HG02610 (cell line): ENCODE results near the gene ZNF674.
A peak's percentile ranks its signal among the peaks of the same experiment; 100 is the strongest.

Experiments used
- ATAC-seq: cut with Tn5 transposase; IDR thresholded peaks from one replicate; pipeline ENCODE4 v1.9.1; 2021; ENCODE audit warnings: mild to moderate bottlenecking, moderate library complexity; ENCODE audit not compliant: unreplicated experiment

Gene ZNF674

DNA sequence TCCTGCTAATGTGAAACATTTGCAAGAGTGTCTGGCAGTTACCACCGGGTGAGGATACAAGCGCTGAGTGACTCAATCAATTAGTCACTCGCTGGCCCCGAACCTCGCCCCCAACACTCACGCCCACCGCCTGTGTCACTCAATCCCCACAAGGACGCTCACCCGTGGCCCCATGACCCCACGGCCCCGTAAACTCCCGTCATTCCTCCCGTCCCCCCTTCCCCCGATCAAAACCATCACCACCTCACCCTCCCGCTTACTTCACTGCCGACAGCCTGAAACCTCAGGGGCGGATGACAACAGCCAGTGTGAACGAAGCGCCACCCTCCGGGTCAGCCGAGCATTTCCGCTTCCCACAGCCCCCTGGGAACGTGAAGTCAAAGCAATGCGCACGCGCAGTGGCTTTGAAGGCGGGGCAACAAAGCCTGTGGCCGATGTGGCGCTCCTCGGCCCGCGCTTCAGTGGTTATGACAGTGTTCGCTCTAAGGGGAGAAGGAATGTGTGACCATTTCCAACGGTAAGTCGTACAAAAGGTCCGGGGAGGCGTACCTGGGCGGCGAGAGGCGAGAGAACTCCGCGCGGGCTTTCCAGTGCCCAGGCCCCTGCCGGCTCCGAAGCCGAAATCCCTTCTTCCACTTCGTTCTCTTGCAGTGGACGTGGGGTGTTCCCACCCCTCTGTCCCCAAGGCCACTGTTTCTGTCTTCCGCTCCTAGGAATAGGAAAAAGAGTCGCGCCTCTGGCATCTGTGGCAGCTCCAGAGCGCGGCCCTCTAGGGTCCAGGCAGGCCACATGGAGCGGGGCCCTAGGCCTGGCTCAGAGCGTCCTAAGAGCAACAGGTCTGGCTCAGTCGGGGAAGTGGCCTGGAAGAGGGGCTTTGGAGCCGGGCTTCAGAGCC, at the start of gene ZNF674:
ZNF674 (minus strand) TSS at position 311 of the 895 bp plus-strand sequence. CDS start 3,334 bp downstream, outside the sequence.
- ATAC-seq = peak; percentile 86

- no peak for ATAC-seq
Observed at GRCh38 chrX:46589977-46590723, 44.9 kb upstream of the ZNF674 start.

GRCh38 chrX:46588263-46588662, 43.0 kb upstream of the ZNF674 start:
- no peak for ATAC-seq

GRCh38 chrX:46587753-46588171, 42.5 kb upstream of the ZNF674 start:
- no peak for ATAC-seq

- ATAC-seq = peak; percentile 85
Observed at GRCh38 chrX:46587158-46587557, 41.9 kb upstream of the ZNF674 start.

- ATAC-seq = no peak
Observed at GRCh38 chrX:46584736-46585135, 39.5 kb upstream of the ZNF674 start.

- no peak for ATAC-seq
Observed at GRCh38 chrX:46582966-46583365, 37.7 kb upstream of the ZNF674 start.

GRCh38 chrX:46582325-46582724, 37.1 kb upstream of the ZNF674 start:
- ATAC-seq = no peak

- peak; percentile 74 for ATAC-seq
Observed at GRCh38 chrX:46580613-46581012, 35.4 kb upstream of the ZNF674 start.

- no peak for ATAC-seq
Observed at GRCh38 chrX:46579250-46579649, 34.0 kb upstream of the ZNF674 start.

DNA sequence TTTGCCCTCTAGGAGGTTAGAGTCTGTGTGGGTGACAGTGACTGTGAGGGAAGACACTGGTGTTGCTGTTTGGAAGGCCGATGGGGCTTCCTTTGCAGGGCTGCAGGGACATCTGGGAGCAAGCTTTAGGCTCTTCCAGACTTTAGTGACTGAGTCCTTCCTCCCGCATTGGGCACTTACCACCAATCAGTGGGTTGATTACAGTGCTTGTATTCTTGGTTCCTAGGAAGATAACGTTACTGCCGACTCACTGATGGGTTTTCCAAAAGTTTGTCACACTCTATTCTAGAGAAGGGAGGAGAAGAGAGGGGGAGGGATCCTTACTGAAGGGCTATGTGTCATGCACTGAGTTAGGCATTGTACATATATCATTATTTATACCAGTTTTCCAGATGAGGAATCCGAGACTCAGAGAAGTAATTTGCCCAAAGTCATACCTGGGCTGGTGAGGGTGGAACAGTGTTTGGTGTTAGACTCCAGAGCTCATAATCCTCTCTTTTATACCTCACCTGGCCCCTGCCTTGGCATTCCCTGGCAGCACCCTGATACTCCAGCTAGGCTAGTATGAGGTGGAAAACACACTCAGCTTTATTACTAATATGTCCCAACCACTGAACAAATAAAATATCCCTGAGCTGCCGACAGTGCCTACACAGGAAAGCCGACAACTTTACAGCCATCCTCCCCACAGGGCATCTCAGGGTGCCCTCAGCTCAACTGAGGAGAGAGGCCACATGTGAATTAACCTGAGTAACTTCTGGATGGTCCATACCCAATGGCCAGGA, 32.2 kb upstream of the ZNF674 start:
- ATAC-seq = no peak

GRCh38 chrX:46576458-46576857, 31.2 kb upstream of the ZNF674 start:
- ATAC-seq = no peak

GRCh38 chrX:46575991-46576392, 30.8 kb upstream of the ZNF674 start:
- ATAC-seq = no peak

DNA sequence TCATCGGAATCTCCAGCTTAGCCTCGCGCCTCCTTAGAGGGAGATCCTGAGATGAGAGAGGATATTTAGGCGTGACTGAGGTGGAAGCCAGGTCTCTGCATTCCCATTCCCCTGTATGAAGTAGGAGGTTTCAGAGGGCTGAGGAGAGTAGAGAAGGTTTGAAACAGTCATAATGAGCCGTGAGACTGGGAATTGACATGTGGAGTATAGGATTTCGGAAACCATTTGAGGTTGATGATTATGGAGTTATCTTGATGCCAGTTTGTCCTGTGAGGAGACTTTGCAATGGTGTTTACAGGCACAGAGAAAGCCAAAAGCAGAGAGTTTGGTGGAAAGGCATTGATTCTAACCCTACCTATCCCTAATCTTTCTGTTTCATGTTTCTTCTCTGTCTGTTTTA, 30.4 kb upstream of the ZNF674 start:
- no peak for ATAC-seq

GRCh38 chrX:46574774-46575381, 29.7 kb upstream of the ZNF674 start:
- no peak for ATAC-seq

DNA sequence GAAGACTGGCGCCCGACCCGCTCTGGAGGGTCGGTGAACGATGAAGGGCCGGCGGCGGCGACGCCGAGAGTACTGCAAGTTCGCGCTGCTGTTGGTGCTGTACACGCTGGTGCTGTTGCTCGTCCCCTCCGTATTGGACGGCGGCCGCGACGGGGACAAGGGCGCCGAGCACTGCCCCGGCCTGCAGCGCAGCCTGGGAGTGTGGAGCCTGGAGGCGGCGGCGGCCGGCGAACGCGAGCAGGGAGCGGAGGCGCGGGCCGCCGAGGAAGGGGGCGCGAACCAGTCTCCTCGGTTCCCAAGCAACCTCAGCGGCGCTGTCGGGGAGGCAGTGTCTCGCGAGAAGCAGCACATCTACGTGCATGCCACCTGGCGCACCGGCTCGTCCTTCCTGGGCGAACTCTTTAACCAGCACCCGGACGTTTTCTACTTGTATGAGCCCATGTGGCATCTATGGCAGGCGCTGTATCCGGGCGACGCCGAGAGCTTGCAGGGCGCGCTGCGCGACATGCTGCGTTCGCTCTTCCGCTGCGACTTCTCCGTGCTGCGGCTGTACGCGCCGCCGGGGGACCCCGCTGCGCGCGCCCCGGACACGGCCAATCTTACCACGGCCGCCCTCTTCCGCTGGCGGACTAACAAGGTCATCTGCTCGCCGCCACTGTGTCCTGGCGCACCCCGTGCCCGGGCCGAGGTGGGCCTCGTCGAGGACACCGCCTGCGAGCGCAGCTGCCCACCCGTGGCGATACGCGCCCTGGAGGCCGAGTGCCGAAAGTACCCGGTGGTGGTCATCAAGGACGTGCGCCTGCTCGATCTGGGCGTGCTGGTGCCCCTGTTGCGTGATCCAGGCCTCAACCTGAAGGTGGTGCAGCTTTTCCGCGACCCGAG, 28.9 kb upstream of the ZNF674 start:
- ATAC-seq = peak; percentile 23

DNA sequence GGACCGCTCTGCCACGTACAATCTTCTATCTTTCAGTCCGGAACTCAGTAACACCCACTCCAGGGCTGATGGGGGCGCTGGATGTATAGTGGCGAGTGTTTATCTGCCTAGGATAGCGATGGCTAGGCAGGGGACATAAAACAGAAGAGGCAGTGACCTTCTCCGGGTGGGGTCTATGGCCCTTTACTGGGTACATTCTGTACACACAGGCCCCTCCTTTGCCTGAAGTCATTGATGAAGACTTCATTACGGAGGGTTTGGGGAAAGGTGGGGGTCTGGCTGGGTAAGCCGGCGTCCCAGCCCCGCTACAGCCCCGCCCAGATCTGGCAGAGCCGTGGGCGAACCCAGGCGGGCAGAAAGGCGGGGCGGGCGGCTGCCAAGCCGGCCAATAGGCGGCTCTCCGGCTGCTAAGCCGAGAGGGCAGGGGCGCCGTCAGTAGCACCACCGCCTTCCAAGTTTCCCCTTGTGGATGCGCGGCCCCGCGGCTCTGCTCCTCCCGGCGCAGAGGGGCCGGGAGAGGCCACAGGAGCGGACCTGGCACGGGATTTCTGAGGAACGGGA, 28.2 kb upstream of the ZNF674 start, which contains the start of gene CHST7:
CHST7 (plus strand) TSS at position 435 of the 561 bp plus-strand sequence. CDS start 167 bp downstream, outside the sequence.
- ATAC-seq = peak; percentile 47

DNA sequence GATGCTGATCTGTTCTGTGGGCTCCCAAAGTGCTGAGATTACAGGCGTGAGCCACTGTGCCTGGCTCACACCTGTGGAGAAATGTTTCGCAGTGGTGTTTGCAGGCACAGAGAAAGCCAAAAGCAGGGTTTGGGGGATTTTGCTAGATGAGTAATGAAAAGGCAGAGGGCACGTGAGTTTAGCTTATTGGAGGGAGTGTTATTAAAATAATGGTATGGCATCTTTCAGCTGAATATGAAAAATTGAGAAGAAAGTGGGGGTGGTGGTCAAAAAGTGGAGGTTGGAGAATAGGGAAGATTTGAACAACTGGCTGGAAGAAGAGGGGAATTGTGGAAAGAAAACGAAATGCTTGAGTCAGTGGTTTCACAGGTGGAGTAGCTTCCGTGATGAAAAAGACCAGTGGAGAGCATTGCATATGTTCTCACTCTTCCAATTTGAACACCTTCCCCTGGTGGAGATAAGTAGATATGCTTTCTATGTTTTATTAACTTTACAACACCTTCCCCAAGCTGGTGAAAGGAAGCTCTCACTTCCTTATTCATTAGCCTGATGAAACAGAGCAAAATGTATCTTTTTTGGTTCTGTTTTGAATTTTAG, 27.2 kb upstream of the ZNF674 start:
- ATAC-seq = peak; percentile 41
